ENCODE data around the gene FLCN.
"Not testable (repeated sequence)": the region's sequence is repeated elsewhere in the genome, so short reads cannot be mapped to it uniquely, and the experiment has no call there.

Gene FLCN

DNA sequence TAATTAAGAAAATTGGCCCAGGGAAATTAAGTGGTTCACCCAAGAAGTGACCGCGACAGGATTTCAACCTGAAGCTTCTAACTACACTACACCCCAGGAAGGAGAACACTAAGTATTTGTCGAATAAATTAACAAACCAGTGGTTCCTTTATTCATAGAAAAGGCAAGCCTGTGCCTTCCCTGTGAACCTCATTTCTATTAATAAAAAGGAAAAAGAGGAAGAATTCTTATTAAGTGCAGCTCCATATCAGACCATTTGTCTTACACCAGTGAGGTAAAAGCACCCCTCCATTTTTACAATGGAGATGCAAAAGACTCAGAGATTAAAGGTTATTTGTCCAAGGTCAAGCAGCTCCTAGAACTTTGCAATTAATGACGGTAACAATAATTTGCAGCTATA lies 42.3 kb upstream of the FLCN start:
- Histone ChIP-seq H3K79me2 (ENCODE audit: insufficient read depth, low read length) (peaks cover 60% of the 10 kb centered on the region), H3K9me3 (ENCODE audit: insufficient read depth, low read length) (no peaks in the 10 kb centered on the region), H3K9me2 (replicated peaks; ENCODE audit: insufficient read depth, low read length) (no peaks in the 10 kb centered on the region), H3K9ac (ENCODE audit: low read length) (peak overlapping the region; percentile 85), H2AFZ (ENCODE audit: low read depth, low read length, severe bottlenecking) (no peak overlapping the region), H3K27ac (ENCODE audit: low read depth, low read length) (no peak overlapping the region), H3K36me3 (ENCODE audit: low read length) (peaks cover 7% of the 10 kb centered on the region; the same call in 1 of the 2 replicates), H4K20me1 (ENCODE audit: low read depth, low read length) (peaks cover 13% of the 10 kb centered on the region; the same call in 1 of the 2 replicates), H3F3A (ENCODE audit: insufficient read depth) (no peaks in the 10 kb centered on the region), H3K4me3 (ENCODE audit: insufficient read depth, low read length, poor library complexity, severe bottlenecking) (peak overlapping the region; percentile 67), H3K4me2 (ENCODE audit: low read depth, low read length, poor library complexity, severe bottlenecking) (peak overlapping the region; percentile 72), H3K27me3 (ENCODE audit: low read length) (no peaks in the 10 kb centered on the region)
- TF ChIP-seq EZH2phosphoT487 (conservative IDR thresholded peaks at IDR 0.05; ENCODE audit: low read length): no peak
- TF ChIP-seq, protein P1, sequence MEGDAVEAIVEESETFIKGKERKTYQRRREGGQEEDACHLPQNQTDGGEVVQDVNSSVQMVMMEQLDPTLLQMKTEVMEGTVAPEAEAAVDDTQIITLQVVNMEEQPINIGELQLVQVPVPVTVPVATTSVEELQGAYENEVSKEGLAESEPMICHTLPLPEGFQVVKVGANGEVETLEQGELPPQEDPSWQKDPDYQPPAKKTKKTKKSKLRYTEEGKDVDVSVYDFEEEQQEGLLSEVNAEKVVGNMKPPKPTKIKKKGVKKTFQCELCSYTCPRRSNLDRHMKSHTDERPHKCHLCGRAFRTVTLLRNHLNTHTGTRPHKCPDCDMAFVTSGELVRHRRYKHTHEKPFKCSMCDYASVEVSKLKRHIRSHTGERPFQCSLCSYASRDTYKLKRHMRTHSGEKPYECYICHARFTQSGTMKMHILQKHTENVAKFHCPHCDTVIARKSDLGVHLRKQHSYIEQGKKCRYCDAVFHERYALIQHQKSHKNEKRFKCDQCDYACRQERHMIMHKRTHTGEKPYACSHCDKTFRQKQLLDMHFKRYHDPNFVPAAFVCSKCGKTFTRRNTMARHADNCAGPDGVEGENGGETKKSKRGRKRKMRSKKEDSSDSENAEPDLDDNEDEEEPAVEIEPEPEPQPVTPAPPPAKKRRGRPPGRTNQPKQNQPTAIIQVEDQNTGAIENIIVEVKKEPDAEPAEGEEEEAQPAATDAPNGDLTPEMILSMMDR (IDR thresholded peaks at IDR 0.05; ENCODE audit: insufficient read depth, low read length, poor library complexity, severe bottlenecking): no peak

DNA sequence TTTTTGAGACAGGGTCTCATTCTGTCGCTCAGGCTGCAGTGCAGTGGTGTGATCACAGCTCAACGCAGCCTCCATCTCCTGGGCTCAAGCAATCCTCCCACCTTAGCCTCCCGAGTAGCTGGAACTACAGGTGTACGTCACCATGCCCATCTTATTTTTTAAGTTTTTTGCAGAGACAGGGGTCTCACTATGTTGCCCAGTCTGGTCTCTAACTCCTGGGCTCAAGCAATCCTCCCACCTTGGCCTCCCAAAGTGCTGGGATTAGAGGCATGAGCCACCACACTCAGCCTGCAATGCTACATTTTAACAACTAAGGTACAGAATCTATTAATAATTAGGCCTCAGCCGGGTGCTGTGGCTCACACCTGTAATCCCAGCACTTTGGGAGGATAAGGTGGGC lies 40.5 kb upstream of the FLCN start:
- not testable (repeated sequence) for H3K9ac ChIP-seq (ENCODE audit: low read length)

DNA sequence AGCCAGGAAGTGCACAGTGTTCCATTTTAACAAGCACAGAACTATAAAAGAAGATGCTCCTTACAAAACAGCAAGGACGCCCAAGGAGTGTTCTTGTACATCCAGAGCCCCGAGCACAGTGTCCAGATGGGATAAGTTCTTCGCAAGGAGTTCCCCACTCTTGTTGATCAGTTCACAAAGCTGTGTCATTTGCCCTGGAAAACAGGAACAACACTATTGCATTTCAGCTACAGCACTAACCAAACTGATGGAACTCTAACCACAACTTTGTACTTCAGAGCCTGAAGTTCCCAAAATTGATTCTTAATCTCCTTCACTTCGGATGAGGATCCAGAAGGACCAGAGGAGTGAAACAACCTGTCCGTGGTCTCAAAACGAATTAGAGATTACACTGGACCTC lies 39.0 kb upstream of the FLCN start:
- peaks cover 18% of the 10 kb centered on the region; the same call in 1 of the 2 replicates for H3K36me3 ChIP-seq (ENCODE audit: low read length)
- no peaks in the 10 kb centered on the region for H3K9me2 ChIP-seq (replicated peaks; ENCODE audit: insufficient read depth, low read length)
- H4K20me1 ChIP-seq (ENCODE audit: low read depth, low read length): peaks cover 13% of the 10 kb centered on the region; the same call in 1 of the 2 replicates
- no peak overlapping the region for H3K9ac ChIP-seq (ENCODE audit: low read length)
- H3K4me2 ChIP-seq (ENCODE audit: low read depth, low read length, poor library complexity, severe bottlenecking): no peak overlapping the region
- no peak overlapping the region for H2AFZ ChIP-seq (ENCODE audit: low read depth, low read length, severe bottlenecking)
- TF ChIP-seq EZH2phosphoT487 (conservative IDR thresholded peaks at IDR 0.05; ENCODE audit: low read length): no peak
- TF ChIP-seq, protein P1 (IDR thresholded peaks at IDR 0.05; ENCODE audit: insufficient read depth, low read length, poor library complexity, severe bottlenecking): no peak
- no peaks in the 10 kb centered on the region for H3K27me3 ChIP-seq (ENCODE audit: low read length)
- peaks cover 81% of the 10 kb centered on the region for H3K79me2 ChIP-seq (ENCODE audit: insufficient read depth, low read length)
- no peaks in the 10 kb centered on the region for H3F3A ChIP-seq (ENCODE audit: insufficient read depth)
- H3K9me3 ChIP-seq (ENCODE audit: insufficient read depth, low read length): no peaks in the 10 kb centered on the region
- H3K4me3 ChIP-seq (ENCODE audit: insufficient read depth, low read length, poor library complexity, severe bottlenecking): no peak overlapping the region
- H3K27ac ChIP-seq (ENCODE audit: low read depth, low read length): no peak overlapping the region

More for the DNA sequence above, 40.5 kb upstream of the FLCN start:
- not testable (repeated sequence) for H3K9me2 ChIP-seq (replicated peaks; ENCODE audit: insufficient read depth, low read length); H3F3A ChIP-seq (ENCODE audit: insufficient read depth); H2AFZ ChIP-seq (ENCODE audit: low read depth, low read length, severe bottlenecking); H3K9me3 ChIP-seq (ENCODE audit: insufficient read depth, low read length); H3K27ac ChIP-seq (ENCODE audit: low read depth, low read length); H3K4me2 ChIP-seq (ENCODE audit: low read depth, low read length, poor library complexity, severe bottlenecking); H3K4me3 ChIP-seq (ENCODE audit: insufficient read depth, low read length, poor library complexity, severe bottlenecking); H3K27me3 ChIP-seq (ENCODE audit: low read length)
- H3K36me3 ChIP-seq (ENCODE audit: low read length): peaks cover 16% of the 10 kb centered on the region; the same call in 1 of the 2 replicates
- H3K79me2 ChIP-seq (ENCODE audit: insufficient read depth, low read length): peaks cover 78% of the 10 kb centered on the region
- H4K20me1 ChIP-seq (ENCODE audit: low read depth, low read length): peaks cover 13% of the 10 kb centered on the region; the same call in 1 of the 2 replicates

DNA sequence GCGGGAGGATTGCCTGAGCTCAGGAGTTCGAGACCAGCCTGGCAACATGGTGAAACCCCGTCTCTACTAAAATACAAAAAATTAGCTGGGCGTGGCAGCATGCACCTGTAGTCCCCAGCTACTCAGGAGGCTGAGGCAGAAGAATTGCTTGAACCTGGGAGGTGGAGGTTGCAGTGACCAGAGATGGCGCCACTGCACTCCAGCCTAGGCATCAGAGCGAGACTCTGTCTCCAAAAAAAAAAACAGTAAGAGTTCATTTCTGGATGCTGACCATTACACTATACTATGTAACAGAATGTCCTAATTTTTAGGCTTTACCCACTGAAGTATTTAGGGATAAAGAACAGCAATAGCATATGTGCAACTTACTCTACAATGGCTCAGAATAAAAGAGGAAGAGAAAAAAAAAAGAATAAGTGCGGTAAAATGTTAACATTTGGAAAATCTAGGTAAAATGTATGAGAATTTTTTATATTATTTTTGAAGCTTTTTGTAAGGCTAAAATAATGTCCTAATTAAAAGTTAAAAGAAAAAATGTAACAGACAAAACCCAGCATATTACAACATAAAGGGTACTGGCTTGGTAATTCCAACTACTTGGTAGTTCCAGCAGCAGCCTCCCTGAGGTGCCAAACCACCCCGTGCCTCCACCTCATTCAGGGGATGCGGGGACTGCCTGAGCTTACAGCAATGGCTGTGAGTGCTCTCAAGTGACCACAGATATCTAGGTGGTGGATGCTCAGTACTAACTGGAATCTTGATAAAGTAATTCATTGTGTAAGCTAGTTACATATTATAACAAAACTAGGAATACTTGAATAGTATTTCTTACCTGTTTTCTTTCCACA lies 33.2 kb upstream of the FLCN start:
- Histone ChIP-seq H3K9me2 (replicated peaks; ENCODE audit: insufficient read depth, low read length) (no peaks in the 10 kb centered on the region), H3K4me3 (ENCODE audit: insufficient read depth, low read length, poor library complexity, severe bottlenecking) (no peak overlapping the region), H3K27me3 (ENCODE audit: low read length) (no peaks in the 10 kb centered on the region), H3K36me3 (ENCODE audit: low read length) (peaks cover 42% of the 10 kb centered on the region), H3K9ac (ENCODE audit: low read length) (no peak overlapping the region), H3K4me2 (ENCODE audit: low read depth, low read length, poor library complexity, severe bottlenecking) (no peak overlapping the region), H4K20me1 (ENCODE audit: low read depth, low read length) (0 out of 2 replicates have a peak, but pooled peaks cover 4% of the 10 kb centered on the region), H3K79me2 (ENCODE audit: insufficient read depth, low read length) (peaks cover 29% of the 10 kb centered on the region), H3K27ac (ENCODE audit: low read depth, low read length) (no peak overlapping the region), H2AFZ (ENCODE audit: low read depth, low read length, severe bottlenecking) (no peak overlapping the region), H3K9me3 (ENCODE audit: insufficient read depth, low read length) (no peaks in the 10 kb centered on the region), H3F3A (ENCODE audit: insufficient read depth) (peaks cover 4% of the 10 kb centered on the region; the same call in 1 of the 2 replicates)
- TF ChIP-seq, protein P1 (IDR thresholded peaks at IDR 0.05; ENCODE audit: insufficient read depth, low read length, poor library complexity, severe bottlenecking): no peak
- TF ChIP-seq EZH2phosphoT487 (conservative IDR thresholded peaks at IDR 0.05; ENCODE audit: low read length): no peak
